ENCODE data around the gene GVQW3.

Gene GVQW3

DNA sequence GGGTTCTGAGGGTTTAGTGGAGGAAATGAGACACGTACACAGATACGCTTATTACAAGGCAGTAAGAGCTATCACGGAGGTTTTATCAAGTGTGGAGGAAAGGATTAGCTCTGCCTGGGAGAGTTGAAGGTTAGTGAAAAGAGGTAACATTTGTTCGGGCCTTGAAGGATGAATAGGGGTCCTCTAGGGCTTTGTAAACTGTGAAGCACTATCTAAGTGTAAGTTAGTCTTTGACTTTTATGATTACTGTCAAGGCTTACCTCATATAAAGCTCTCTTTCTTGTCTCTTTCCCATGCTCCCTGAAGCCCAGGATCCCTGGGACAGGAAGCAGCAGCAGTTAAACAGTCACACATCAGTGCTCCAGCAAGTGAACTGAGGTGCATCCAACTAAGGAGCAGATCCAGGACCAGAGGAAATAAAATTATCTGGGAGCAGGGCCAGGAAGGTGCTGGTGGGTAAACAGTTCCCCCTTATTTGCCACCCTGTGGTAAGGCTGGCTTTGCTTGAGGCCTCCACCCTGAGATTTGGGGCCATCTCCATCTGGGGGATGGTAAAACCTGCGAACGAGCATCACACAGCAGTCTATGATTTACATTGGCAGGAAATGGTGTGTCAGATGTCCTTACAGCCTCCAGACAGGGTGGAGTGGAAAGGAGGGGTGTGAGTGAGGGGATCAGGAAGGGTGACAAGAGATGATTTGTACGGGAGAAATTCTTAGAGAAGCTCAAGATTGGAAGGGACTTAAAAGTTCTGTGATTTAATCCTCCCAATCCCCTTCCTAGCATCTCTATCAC, 27.2 kb downstream of the GVQW3 start:
- TF ChIP-seq, protein P1, sequence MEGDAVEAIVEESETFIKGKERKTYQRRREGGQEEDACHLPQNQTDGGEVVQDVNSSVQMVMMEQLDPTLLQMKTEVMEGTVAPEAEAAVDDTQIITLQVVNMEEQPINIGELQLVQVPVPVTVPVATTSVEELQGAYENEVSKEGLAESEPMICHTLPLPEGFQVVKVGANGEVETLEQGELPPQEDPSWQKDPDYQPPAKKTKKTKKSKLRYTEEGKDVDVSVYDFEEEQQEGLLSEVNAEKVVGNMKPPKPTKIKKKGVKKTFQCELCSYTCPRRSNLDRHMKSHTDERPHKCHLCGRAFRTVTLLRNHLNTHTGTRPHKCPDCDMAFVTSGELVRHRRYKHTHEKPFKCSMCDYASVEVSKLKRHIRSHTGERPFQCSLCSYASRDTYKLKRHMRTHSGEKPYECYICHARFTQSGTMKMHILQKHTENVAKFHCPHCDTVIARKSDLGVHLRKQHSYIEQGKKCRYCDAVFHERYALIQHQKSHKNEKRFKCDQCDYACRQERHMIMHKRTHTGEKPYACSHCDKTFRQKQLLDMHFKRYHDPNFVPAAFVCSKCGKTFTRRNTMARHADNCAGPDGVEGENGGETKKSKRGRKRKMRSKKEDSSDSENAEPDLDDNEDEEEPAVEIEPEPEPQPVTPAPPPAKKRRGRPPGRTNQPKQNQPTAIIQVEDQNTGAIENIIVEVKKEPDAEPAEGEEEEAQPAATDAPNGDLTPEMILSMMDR (IDR thresholded peaks at IDR 0.05; ENCODE audit: low read length, missing control alignments), result no peak
- no peak overlapping the region for H3K4me3 ChIP-seq (replicated peaks; ENCODE audit: low read depth, low read length)
- DNase-seq (ENCODE audit: low read depth), result no peak

DNA sequence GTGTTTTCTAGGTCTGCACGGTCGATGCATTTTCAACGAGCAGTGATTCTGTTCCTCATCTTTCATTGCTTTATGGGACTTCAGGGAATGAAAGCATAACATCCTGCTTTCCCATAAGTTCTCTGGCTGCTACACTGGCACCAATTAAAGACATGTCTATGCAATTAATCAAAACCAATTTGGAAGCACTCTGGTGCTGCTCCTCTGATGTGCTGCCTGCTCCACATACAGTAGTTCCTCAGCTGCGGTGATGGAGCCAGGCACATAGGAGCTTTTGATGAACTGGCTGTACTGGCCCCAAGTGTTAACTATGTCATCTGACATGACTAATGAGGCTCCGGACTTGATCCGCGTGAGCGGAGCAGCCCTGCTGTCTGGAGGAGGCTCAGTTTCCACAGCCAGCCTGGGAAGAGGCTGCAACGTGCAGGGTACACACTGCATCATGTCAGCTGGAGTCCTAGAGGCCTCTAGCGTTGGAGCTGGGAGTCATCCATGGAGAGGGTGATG, 29.8 kb downstream of the GVQW3 start:
- TF ChIP-seq, protein P1 (IDR thresholded peaks at IDR 0.05; ENCODE audit: low read length, missing control alignments), result no peak
- no peak overlapping the region for H3K4me3 ChIP-seq (replicated peaks; ENCODE audit: low read depth, low read length)
- DNase-seq (ENCODE audit: low read depth), result no peak

DNA sequence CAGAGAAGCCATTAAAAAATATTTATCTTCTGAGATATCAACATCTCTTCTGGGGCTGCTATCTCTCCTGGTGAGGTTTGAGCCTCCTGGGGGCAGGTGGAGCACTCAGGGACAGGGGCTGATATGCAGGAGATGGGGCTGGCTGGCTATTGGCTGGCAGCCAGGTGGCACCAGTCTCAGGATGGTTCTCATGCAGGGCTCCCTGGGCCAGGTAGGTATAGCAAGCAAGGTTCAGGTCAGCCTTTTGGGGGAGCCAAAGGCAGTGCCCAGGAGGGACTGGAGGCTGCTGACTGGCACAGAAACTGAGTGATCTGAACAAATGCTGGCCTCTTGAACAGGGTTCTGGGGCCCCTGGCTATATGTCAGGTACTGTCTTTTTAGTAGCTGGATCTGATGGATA, 34.0 kb downstream of the GVQW3 start:
- no peak for DNase-seq (ENCODE audit: low read depth)
- H3K4me3 ChIP-seq (replicated peaks; ENCODE audit: low read depth, low read length), result no peak overlapping the region
- TF ChIP-seq, protein P1 (IDR thresholded peaks at IDR 0.05; ENCODE audit: low read length, missing control alignments), result no peak

DNA sequence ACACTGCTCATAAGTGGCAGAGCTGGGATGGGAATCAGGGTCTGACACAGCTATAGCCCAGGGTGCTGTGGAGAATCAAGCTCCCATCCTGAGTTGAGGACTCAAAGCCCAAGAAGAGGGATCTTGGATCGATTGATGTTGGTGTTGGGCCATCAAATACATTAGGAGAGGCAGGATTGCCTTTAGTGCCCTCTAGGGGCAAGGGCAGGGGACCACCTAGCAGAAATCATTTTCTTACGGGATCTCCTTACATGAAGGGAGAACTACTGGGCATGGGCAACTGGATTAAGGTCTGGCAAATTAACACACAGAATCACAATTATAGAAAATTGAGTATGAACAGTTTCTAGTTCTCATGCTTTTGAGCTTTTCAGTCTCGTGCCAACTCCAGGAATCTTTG, 38.8 kb downstream of the GVQW3 start:
- TF ChIP-seq, protein P1 (IDR thresholded peaks at IDR 0.05; ENCODE audit: low read length, missing control alignments), result peak; percentile 39
- no peak overlapping the region for H3K4me3 ChIP-seq (replicated peaks; ENCODE audit: low read depth, low read length)
- no peak for DNase-seq (ENCODE audit: low read depth)

DNA sequence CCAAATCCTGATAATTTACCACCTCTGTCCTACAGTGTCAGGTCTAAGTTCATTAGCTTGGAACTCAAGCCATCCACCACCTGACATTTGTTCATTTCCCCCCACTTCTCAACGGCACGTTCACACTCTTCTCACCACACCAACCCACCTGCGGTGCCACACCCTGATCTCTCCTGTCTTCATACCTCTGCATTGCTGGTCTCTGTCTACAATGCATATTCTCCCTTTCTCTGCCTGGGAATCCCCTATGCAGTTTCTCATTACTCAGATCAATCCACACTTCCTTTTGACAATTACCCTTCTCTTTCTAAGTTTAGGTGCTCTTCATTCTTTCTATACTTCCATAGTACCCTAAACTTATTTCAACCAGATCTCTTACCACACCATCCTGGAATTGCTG, 43.3 kb downstream of the GVQW3 start:
- no peak for DNase-seq (ENCODE audit: low read depth)
- TF ChIP-seq, protein P1 (IDR thresholded peaks at IDR 0.05; ENCODE audit: low read length, missing control alignments), result no peak
- no peak overlapping the region for H3K4me3 ChIP-seq (replicated peaks; ENCODE audit: low read depth, low read length)

DNA sequence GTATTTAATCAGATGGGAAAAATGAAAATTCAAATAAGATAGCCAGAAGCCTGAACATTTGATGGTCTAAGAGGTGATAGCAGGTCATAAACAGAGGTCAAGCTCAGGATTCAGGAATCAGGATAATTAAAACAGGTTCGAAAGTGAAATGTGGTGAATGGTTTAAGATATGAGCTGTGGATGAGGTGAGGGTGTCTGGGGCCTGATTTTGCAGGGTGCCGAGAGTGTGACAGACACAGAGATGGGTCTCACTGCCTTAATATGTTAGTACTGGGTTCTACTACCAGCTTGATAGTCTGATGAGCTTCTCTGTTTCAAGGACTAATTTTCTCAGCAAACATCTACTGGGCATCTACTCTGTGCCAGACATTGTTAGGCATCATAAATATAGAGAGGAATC, 43.8 kb downstream of the GVQW3 start:
- H3K4me3 ChIP-seq (replicated peaks; ENCODE audit: low read depth, low read length), result no peak overlapping the region
- TF ChIP-seq, protein P1 (IDR thresholded peaks at IDR 0.05; ENCODE audit: low read length, missing control alignments), result no peak
- no peak for DNase-seq (ENCODE audit: low read depth)

DNA sequence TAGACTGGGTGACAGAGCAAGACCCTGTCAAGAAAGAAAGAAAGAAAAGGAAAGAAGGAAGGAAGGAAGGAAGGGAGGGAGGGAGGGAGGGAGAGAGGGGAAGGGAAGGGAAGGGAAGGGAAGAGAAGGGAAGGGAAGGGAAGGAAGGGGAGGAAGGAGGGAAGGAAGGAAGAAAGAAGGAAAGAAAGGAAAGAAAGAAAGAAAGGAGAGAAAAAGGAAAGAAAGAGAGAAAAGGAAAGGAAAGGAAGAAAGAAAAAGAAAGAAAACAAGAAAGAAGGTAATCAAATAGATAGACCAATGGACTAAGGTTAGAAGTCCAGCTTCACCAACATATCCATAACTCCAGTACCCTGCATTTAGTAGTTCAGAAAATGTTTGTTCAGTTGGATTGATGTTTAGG, 45.5 kb downstream of the GVQW3 start:
- DNase-seq (ENCODE audit: low read depth), result no peak
- TF ChIP-seq, protein P1 (IDR thresholded peaks at IDR 0.05; ENCODE audit: low read length, missing control alignments), result no peak
- no peak overlapping the region for H3K4me3 ChIP-seq (replicated peaks; ENCODE audit: low read depth, low read length)

All from fibroblast of pulmonary artery (primary cell).